Brain microvascular endothelial cell (primary cell): ENCODE measurements around the gene KLHL6.

ENCODE experiments used
- DNase-seq: peaks from one replicate; pipeline ENCODE4 v3.0.0-alpha.2; 2020
- H3K27ac ChIP-seq: fragments of 250-450 bp; sonication (Bioruptor Pico); 2 replicates; pipeline ENCODE4 v1.5.1; 2020; ENCODE audit warnings: mild to moderate bottlenecking, moderate library complexity
- H3K27me3 ChIP-seq: fragments of 250-450 bp; sonication (Bioruptor Pico); replicated peaks from 2 replicates; pipeline ENCODE4 v1.5.1; 2020; ENCODE audit warnings: mild to moderate bottlenecking
- H3K36me3 ChIP-seq: fragments of 250-450 bp; sonication (Bioruptor Pico); replicated peaks from 2 replicates; pipeline ENCODE4 v1.5.1; 2020; ENCODE audit warnings: mild to moderate bottlenecking
- H3K4me3 ChIP-seq: 2 replicates; pipeline ENCODE4 v1.5.1; 2011; ENCODE audit warnings: low read depth, mild to moderate bottlenecking, control low read depth, low read length, moderate library complexity
- in situ Hi-C: cut with HindIII; loops from 2 replicates; pipeline ENCODE4 v1.10.0; 2017; ENCODE audit warnings: low sequenced_read_pairs, low pct_ligation_motif_present
- TF ChIP-seq, protein P1 (sequence below): IDR thresholded peaks from 2 replicates; pipeline ENCODE4 v1.5.1; 2011; ENCODE audit warnings: low read depth, mild to moderate bottlenecking, moderate library complexity, low read length, control low read depth, inconsistent platforms; ENCODE audit errors: missing control alignments

The KLHL6 gene

DNA sequence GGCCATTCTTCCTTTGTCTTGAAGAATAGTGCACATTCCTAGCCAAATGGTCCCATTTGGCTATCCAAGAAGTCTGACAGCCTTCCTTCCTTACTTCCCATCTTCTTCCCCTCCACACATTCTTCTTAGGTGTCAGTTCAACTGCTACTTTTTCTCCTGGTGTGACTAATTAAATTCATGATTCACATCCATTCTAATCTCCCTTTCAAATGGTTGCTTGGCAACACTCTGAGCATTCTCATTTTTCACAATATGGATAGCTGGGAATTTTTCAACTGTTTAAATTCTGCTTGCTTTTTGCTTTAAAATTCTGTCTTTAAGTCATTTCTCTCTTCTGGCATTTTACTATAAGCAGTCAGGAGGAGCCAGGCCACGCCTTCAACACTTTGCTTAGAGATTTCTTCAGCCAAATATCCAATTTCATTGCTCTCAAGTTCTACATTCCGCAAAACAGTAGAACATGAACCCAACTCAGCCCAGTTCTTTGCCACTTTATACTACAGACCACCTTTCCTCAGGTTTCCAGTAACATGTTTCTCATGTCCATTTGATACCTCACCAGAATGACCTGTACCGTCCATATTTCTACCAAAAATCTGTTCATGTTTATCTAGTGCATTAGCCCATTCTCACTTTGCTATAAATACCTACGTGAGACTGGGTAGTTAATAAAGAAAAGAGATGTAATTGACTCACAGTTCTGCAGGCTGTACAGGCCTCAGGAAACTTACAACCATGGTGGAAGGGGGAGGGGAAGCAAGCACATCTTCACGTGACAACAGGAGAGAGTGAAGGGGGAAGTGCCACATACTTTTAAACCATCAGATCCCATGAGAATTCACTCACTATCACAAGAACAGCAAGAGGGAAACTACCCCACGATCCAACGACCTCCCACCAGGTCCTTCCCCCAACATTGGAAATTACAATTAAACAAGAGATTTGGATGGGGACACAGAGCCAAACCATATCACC lies 95.1 kb downstream of the KLHL6 start:
- no peaks in the 10 kb centered on the region for H3K36me3 ChIP-seq
- no peak overlapping the region for H3K27ac ChIP-seq
- TF ChIP-seq, protein P1, sequence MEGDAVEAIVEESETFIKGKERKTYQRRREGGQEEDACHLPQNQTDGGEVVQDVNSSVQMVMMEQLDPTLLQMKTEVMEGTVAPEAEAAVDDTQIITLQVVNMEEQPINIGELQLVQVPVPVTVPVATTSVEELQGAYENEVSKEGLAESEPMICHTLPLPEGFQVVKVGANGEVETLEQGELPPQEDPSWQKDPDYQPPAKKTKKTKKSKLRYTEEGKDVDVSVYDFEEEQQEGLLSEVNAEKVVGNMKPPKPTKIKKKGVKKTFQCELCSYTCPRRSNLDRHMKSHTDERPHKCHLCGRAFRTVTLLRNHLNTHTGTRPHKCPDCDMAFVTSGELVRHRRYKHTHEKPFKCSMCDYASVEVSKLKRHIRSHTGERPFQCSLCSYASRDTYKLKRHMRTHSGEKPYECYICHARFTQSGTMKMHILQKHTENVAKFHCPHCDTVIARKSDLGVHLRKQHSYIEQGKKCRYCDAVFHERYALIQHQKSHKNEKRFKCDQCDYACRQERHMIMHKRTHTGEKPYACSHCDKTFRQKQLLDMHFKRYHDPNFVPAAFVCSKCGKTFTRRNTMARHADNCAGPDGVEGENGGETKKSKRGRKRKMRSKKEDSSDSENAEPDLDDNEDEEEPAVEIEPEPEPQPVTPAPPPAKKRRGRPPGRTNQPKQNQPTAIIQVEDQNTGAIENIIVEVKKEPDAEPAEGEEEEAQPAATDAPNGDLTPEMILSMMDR, result no peak
- no peak overlapping the region for H3K4me3 ChIP-seq
- no peak for DNase-seq
- H3K27me3 ChIP-seq, result no peaks in the 10 kb centered on the region
- in situ Hi-C loops, result no loop called here

DNA sequence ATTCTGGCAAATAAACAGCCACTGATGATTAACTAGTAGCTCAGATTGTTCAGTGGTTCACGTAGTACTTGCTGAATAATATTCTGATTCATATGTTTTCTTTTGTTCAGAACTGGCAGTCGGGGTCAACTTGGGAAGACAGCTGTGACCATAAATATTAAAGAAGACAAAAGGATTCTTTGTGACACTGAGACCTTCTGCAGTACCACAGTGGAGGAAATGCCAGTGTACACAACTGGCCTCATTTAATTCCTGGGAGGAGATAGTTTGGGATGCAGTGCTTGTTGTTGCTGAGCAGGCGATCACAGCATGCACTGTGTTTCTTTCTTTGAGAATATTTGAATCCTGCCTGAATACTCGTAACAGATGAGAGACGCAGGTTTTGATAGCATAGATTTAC lies 100.4 kb downstream of the KLHL6 start:
- peak; percentile 76 for DNase-seq
- Histone ChIP-seq H3K4me3 (no peak overlapping the region), H3K27ac (peak overlapping the region; percentile 47), H3K27me3 (no peaks in the 10 kb centered on the region), H3K36me3 (no peaks in the 10 kb centered on the region)
- TF ChIP-seq, protein P1, result no peak
- in situ Hi-C loops, result no loop called here

DNA sequence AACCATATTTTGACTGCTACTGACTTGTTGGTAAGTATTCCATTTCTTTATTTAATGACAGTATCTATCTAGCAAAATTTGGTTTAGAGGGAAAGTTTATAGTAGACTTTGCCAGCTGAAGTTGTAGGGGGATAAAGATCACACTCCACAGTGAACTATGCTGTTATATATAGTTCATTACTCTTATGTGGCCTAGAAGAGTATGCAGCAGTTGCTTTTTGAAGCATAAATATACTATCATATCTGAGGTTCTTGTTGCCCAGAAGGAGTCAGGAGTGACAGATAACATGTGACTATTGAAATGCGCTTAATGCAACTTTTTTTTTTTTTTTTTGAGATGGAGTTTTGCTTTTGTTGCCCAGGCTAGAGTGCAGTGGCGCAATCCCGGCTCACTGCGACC lies 101.4 kb downstream of the KLHL6 start:
- H3K27me3 ChIP-seq, result no peaks in the 10 kb centered on the region
- DNase-seq, result no peak
- in situ Hi-C loops, result no loop called here
- H3K27ac ChIP-seq, result no peak overlapping the region
- H3K4me3 ChIP-seq, result no peak overlapping the region
- TF ChIP-seq, protein P1, result no peak
- H3K36me3 ChIP-seq, result no peaks in the 10 kb centered on the region

DNA sequence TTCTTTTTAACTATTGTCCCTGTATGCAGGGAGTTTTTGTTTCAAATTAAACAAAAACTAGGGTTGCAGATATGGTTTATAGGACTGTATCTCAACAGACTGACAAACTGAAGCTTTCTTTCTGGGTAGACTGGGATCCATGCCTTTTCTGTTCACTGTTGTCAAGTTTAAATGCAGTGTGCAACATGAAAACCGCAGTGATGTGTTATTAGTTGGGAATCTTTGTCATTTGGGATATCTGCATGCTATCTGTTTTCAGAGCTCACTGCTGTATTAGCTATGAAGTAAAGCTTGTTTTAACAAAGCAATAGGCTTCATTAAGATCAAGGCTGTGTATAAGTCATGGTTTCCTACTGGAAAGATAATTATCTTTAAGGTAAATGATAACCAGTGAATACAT lies 105.7 kb downstream of the KLHL6 start:
- no peak for DNase-seq
- no peak overlapping the region for H3K27ac ChIP-seq

DNA sequence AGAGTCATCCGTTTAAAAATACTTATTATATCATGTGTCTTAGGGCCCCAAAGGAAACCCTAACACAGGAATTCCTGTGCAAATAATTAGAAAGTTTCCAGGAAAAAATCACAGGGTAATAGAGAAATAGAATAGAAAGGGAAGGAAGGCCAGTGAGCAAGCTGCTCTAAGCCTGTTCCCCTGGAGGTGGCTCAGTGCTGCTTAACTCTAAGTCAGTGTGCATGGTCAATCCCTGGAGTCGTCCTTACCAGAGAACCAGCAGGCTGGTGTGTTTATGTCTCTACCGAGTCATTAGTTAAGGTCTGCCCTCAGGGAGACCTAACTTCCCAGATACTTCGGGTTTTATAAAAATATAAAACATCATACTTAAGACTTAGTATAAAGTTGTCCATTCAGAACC lies 106.1 kb downstream of the KLHL6 start:
- in situ Hi-C loops, result no loop called here
- H3K36me3 ChIP-seq, result no peaks in the 10 kb centered on the region
- H3K27me3 ChIP-seq, result no peaks in the 10 kb centered on the region
- H3K27ac ChIP-seq, result no peak overlapping the region
- DNase-seq, result peak; percentile 42
- TF ChIP-seq, protein P1, result peak; percentile 38
- peak overlapping the region; percentile 22 for H3K4me3 ChIP-seq

More for the DNA sequence above, 105.7 kb downstream of the KLHL6 start:
- H3K4me3 ChIP-seq, result peak overlapping the region; percentile 22
- in situ Hi-C loops, result no loop called here
- no peaks in the 10 kb centered on the region for H3K36me3 ChIP-seq
- no peaks in the 10 kb centered on the region for H3K27me3 ChIP-seq
- TF ChIP-seq, protein P1, result no peak
